Mucosa of gallbladder (tissue), 1 donor: Measurements from ENCODE around the gene MYO15B. TPM values are rescaled to one million over a fixed set of nuclear protein-coding genes. Genes with fewer than 3 reads are reported as not detected.
"Not testable (repeated sequence)": the region's sequence is repeated elsewhere in the genome, so short reads cannot be mapped to it uniquely, and the experiment has no call there.

Experiments used
- DNase-seq: peaks from one replicate; pipeline ENCODE4 v3.0.0-alpha.2; 2020; ENCODE audit warnings: low spot score
- total RNA-seq: library from RNA; stranded (reverse); gene quantifications from one replicate; pipeline ENCODE4 v1.2.1, GENCODE V29; 2021
- donor health status: DM: no; HTN: no; CAD: no.

Gene MYO15B
- total RNA-seq, 1 donor from 2014 or later, result 434 TPM

DNA sequence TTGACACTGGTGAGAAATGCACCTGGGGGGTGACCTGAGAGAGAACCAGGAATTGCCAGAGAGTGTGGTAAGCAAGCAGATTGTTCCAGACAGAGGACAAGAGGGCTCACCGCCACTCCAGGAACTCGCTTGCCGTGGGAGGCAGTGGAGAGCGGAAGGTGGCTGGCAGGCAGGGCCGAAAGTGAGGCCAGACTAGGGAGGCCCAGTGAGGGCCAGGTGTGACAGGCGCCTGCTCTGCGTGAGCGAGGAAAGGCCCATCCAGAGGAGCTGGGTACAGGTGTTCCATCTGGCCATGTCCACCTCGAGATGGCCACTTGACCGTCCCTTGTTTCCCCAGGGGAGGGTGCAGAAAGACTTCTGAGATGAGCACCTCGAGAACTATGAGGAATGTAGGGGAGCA is 11.9 kb upstream of the MYO15B start:
- no peak for DNase-seq

DNA sequence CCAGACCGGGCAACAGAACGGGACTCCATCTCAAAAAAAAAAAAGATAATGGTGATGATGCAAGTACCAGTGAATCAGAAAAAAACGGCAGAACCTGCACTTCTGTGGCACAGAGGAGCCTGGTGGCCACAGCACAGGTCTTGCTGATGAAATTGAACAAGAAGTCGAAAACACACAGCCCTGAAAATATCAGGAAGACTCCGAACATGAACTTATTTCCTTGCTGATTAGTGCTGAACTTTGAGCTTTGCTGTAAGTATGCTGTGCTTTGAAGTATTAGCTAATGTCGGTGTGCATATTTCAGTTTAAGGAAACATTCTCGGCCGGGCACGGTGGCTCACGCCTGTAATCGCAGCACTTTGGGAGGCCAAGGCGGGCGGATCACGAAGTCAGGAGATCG is 10.9 kb upstream of the MYO15B start:
- no peak for DNase-seq

DNA sequence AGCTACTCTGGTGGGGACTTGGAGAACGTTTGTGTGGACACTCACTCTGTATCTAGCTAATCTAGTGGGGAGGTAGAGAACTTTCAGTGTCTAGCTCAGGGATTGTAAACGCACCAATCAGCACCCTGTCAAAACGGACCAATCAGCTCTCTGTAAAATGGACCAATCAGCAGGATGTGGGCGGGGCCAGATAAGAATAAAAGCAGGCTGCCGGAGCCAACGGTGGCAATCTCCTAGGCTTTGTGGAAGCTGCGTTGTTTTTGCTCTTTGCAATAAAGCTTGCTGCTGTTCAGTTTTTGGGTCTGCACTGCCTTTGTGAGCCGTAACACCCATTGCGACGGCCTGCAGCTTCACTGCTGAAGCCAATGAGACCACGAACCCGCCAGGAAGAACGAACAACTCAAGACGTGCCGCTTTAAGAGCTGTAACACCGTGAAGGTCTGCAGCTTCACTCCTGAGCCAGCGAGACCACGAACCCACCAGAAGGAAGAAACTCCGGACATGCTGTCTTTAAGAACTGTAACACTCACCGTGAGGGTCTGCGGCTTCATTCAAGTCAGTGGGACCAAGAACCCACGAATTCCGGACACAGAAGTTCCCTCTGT is 6.4 kb upstream of the MYO15B start:
- not testable (repeated sequence) for DNase-seq

DNA sequence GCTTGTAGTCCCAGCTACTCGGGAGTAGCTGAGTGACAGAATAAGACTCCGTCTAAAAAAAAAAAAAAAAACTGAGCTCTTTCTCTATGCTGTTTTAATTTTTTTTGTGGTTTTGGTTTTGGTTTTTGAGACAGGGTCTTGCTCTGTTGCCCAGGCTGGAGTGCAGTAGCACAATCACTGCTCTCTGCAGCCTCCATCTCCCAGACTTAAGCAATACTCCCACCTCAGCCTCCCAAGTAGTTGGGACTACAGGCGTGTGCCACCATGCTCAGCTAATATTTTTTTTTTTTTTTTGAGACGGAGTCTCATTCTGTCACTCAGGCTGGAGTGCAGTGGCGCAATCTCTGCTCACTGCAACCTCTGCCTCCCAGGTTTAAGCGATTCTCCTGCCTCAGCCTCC is 4.4 kb upstream of the MYO15B start:
- not testable (repeated sequence) for DNase-seq

DNA sequence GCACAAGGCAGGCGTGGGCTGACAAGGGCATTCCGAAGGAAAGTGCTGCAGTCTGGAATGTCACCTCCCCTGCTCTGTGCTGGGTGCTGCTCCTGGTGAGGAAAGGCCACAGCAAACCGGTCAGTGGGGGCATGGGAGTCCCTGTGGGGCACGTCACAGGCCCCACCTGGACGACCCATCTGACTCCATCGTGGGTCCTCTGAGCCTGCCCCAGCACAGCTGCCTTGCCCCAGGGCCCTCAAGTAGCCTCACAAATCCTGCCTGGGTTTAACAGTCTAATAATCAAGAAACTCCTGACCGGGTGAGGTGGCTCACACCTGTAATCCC is 2.8 kb upstream of the MYO15B start:
- no peak for DNase-seq

DNA sequence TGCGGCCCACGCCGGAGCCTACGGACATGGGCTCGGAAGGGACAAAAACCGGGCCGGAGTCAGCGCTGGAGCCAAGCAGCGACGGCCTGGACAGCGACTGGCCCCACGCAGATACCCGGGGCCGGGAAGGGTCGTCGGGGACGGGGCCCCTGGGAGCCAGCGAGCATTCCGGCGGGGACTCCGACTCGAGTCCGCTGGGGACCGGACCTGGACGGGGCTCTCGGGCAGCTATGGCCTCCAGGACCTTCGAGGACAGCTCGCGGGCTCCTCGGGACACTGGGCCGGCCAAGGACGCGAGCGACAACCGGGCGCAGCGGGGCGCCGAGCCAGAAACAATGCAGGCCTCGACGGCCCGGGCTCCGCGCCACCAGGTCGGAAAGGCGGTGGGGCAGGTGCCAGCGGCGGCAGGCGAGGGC is 1.0 kb downstream of the MYO15B start:
- peak; percentile 44 for DNase-seq

DNA sequence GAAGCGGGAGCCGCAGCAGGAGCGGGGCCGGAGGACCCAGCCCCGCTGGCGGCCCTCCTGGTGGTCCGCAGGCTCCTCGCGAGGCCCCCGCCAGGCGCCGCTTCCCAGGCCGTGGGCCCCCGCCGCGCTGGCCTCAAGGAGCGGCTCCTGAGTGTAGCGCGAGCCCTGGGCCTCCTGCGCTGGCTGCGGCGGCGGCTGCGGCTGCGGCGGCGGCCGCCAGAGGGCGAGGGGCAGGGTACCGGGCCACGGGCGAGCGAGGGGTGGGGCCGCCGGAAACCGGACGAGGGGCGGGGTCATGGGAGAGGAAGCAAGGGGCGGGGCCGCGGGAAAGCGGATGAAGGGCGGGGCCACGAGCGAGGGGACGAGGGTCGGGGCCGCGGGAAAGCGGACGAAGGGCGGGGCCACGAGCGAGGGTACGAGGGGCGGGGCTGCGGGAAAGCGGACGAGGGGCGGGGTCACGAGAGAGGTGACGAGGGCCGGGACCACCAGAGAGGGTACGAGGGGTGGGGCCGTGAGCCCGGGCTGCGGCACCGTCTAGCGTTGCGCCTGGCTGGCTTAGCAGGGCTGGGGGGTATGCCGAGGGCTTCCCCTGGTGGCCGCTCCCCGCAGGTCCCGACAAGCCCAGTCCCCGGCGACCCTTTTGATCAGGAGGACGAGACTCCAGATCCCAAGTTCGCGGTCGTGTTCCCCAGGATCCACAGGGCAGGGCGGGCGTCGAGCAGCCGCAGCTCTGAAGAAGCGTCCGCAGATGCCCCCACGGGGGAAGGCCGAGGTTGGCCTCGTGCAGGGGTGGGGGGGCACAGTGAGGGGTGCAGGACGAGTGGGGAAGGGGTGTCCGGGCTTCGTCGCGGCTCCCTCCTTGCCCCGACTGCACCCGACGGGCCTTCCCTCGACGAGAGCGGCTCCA is 1.7 kb downstream of the MYO15B start:
- peak; percentile 96 for DNase-seq

DNA sequence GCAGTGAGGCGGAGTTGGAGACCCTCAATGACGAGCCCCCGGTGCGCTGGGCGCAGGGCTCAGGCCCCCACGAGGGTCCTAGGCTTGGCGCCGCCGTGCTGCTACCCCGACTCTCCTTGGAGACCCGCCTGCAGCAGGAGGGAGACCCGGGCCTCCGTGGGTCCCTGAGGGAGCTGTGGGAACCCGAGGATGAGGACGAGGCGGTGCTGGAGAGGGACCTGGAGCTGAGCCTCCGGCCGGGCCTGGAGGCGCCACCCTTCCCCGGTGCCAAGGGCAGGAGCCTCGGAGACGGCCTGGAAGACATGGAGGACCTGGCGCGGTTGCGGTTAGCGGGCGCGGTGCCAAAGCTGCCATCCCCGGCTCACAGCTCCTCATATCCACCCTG is 2.3 kb downstream of the MYO15B start:
- no peak for DNase-seq

DNA sequence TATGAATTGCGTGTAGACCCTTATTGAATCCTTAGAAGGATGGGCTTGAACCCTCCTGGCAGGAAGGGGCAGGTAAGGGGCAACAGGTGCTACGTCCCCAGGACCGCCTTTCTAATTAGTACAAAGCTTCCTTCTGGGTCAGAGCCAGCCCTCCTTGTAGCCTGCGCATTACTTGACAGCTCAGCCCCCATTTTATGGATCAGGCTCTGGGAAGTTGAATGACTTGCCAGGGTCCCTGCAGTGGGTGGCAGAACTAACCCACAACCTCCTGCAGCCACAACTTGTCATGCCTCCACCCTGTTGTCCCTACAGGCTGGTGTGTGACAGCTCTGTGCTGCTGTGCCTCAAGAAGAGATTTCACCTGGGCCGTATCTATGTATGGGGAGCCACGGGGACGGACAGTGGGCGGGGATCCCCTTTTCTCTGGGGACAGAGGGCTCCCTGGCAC is 2.7 kb downstream of the MYO15B start:
- no peak for DNase-seq

DNA sequence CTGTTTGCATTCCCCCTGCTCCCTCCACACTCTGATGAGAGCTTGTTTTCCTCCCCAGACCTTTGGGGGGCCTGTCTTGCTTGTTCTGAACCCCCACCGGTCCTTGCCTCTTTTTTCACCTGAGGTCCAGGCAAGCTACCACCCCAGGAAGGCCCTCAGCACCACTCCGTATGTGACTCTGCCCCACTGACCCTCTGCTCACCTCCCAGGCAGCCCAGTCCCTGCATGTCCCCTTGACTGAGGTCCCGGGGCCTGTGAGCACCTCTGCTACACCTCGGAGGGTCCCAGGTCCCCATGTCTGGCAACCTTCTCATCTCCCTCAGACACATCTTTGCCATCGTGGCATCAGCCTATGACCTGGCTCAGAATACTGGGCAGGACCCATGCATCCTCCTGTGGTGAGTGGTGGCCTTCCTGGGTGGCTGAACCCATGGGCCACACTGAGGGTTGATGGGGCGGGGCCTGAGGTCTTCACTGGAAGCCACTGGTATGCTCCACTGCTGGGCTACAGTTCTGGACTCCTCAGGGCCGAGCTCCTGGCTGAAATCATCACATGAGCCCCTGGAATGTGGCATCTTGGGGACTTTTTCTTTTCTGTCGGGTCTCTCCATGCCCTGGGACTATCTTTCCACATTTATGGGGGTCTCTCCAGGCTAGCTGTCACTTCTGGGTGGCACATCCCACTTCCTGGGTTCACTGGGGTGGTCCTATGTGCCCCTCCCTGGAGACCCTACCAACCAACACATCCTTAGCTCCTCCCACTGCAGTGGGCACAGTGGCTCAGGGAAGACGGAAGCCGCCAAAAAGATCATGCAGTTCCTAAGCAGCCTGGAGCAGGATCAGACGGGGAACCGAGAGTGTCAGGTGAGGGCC is 3.5 kb downstream of the MYO15B start:
- no peak for DNase-seq

DNA sequence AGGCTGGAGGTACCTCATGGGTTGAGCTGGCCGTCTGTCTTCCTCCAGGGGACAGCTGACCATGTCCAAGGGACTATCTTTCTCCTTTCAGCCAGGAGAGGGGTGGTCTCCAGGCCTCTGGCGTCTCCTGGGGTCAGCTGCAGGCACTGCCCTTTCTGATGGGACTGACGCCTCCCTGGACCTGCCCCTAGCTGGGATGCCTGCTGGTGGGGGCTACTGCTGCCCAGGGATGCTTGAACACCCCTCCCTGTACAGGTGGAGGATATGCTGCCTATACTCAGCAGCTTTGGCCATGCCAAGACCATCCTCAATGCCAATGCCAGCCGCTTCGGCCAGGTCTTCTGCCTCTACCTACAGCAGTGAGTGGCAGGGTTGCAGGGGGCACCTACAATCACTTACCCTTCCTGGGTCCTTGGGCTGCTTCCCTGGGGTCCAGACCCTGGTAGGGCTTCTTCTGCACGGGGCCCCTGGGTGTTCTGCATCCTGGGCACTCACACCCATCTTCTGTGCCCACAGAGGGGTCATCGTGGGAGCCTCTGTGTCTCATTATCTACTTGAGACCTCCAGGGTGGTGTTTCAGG is 4.2 kb downstream of the MYO15B start:
- DNase-seq, result no peak

DNA sequence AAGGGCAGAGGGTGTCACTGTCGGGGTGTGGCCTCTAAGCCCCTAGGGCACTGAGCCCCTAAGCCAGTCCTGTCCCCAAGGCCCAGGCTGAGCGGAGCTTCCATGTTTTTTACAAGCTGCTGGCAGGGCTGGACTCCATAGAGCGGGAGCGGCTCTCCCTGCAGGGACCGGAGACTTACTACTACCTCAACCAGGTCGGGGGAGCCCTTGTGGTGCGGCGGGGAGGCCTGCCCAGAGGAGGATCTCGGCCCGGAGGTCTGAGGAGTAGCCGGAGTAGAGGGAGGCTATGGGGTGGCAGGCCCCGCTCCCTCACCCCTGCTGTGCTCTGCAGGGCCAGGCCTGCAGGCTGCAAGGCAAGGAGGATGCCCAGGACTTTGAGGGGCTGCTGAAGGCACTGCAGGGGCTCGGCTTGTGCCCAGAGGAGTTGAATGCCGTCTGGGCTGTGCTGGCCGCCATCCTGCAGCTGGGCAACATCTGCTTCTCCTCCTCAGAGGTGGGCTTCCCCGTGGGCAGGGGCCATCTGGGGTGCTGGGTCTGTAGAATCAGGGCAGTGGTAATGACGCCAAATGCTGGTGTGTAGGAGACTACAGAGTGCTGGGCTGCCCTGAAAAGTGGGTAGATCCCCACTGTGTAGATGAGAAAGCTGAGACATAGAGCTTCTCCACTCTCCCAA is 4.9 kb downstream of the MYO15B start:
- no peak for DNase-seq

DNA sequence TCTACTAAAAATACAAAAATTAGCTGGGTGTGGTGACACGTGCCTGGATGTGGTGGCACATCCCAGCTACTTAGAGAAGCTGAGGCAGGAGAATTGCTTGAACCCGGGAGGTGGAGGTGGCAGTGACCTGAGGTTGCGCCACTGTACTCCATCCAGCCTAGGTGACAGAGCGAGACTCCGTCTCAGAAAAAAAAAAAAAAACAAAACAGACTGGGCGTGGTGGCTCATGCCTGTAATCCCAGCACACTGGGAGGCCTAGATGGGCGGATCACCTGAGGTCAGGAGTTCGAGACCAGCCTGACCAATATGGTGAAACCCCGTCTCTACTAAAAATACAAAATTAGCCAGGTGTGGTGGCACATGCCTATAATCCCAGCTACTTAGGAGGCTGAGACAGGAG is 5.8 kb downstream of the MYO15B start:
- not testable (repeated sequence) for DNase-seq

DNA sequence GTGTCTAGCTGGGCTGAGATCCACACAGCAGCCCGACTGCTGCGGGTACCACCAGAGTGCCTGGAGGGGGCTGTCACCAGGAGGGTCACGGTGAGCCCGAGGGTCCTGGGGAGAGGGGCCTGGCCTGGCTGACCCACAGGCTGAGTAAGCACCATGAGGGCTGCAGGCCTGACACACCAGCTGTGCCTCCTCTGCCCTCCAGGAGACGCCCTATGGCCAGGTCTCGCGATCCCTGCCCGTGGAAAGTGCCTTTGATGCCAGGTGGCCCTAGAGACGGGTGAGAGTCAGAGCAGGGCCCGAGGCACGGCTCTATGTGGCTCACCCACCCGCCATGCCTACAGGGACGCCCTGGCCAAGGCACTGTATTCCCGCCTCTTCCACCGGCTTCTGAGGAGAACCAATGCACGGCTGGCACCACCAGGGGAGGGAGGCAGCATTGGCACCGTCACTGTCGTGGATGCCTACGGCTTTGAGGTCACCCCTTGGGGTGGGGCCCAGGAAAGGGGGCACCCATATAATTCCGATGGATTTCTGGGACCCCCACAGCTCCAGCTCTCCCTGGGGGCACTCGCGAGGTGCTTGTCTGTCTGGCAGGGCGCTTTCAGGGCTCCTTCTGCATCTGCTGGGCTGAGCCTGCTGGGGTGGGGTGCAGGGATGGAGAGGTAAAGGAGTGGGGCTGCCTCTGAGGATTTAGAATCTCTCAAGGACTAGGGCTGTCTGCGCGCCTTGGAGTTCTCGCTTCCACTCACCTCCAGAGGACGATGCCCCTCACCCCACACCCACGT is 7.1 kb downstream of the MYO15B start:
- no peak for DNase-seq

DNA sequence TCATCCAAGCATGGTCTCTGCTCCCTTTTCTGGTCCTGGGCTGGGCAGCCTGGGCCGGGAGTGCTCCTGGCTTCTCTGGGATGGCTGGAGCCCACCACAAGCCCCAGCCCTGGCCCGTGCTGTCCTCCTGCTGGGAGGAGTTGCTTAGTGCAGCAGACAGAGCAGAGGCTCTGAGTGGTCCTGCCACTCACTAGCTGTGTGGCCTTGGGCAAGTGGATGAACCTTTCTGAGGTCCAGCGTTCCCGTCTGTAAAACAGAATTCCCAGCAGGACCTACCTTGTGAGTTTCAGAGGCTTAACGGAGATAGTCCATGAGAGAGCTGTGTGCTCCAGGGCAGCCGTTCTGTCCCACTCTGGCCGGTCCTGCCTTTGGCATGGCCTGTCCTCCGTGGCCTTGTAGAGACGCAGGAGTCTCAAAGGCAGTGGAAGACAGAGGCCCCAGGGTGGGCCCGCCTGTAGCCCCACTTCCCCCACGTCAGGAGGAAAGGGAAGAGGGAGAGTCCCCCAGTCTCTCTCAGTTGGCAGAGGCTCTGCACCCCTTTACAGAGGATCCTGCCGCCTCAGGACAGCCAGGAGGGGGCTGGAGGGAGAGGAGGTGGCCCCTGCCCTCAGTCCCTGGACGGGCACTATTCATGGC is 7.8 kb downstream of the MYO15B start:
- no peak for DNase-seq

DNA sequence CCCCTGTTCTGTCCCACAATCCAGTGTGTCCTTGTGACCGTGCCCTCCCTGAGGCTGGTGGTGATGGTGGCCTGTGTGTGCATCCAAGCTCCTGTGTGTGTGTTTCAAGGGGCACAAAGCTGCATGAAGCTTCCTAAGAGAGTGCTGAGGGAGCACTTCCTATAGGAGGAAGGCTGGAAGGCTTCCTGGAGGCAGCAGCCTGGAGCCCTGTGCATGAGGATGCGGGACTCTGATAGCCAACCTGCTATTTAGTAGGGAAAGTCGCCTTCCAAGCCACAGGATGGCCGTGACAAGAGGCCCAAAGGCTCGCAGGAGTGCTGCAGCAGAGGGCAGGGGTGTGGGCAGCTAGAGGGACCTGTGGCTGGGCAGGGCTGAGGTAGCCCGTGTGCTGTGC is 8.3 kb downstream of the MYO15B start:
- DNase-seq, result no peak

DNA sequence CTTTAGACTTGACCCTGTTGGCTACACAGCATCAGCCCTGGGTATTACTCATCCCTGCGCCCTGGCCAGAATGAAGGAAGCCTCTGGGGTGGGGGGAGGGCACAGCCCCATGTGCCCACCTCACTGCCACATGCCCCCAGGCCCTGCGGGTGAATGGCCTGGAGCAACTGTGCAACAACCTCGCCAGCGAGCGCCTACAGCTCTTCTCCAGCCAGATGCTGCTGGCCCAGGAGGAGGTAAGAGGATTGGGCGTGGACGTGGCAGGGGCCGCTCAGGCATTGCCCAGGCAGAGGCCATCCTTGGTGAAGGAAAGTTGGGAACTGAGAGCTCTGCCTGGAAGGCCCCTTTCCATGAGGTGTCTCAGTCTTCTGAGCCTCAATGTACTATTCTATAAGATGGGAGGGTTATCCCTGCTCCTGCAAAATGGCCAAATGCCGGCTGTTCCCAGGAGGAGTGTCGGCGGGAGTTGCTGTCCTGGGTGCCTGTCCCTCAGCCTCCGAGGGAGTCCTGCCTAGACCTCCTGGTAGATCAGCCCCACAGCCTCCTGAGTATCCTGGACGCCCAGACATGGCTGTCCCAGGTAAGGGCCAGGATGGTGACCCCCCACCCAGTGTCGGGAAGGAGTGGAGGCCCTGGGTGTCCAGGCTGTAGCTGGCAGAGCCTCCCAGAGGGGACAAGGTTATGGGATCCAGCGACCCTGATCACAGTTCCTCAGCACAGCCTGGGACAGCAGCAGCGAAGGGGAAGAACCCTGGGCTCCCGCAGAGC is 8.9 kb downstream of the MYO15B start:
- DNase-seq, result no peak

DNA sequence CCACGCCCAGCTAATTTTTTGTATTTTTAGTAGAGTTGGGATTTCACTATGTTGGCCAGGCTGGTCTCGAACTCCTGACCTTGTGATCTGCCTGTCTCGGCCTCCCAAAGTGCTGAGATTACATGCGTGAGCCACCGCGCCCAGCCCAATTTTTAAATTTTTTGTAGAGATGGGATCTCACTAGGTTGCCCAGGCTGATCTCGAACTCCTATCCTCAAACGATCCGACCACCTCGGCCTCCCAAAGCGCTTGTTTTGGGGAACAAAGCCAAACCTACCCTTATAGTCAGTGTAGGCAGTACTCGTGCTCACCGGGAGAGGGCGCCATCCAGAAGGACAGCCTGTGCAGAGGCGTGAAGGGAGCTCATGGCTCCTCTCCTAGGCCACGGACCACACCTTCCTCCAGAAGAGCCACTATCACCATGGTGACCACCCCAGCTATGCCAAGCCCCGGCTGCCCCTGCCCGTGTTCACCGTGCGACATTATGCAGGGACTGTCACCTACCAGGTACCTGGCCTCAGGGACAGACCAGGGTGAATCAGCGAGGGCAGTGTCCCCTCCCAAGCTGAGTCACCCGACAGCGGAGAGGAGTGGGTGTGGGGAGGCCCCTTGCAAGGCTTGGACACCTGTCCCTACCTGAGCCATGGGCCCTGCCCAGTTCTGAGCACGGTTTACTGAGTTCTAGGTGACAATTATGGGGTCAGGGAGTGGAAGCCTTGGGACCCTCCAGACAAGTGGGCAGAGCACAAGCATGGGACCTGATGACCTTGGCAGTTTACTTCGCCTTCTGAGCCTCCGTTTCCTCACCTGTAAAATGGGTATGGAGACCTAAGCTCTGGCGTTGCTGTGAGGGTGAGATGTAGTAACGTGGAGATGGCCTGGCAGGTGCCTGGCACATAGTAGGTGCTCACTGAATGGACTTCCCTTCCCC is 13.7 kb downstream of the MYO15B start:
- DNase-seq, result peak; percentile 65
